GM12801 (cell line): Measurements from ENCODE around the gene PLA2G5.

Source experiments
- TF ChIP-seq, protein P1 (sequence below): IDR thresholded peaks from one replicate; pipeline ENCODE4 v1.5.1; 2011; ENCODE audit warnings: control low read depth; ENCODE audit not compliant: insufficient read length; ENCODE audit errors: extremely low read depth

PLA2G5 gene

DNA sequence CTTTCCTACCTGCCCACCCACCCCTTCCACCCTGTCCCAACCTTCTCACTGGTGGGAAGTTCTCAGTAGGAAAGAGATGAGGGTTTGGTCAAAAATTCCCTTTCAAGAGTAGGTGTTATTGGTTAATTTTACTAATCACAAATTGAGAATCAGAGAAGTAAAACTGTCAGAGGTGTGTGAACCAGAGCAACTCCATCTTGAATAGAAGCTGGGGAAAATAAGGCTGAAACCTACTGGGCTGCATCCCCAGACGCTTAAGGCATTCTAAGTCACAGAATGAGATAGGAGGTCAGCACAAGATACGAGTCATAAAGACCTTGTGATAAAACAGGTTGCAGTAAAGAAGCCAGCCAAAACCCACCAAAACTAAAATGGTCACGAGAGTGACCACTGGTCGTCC, 37.8 kb downstream of the PLA2G5 start:
- TF ChIP-seq, protein P1, sequence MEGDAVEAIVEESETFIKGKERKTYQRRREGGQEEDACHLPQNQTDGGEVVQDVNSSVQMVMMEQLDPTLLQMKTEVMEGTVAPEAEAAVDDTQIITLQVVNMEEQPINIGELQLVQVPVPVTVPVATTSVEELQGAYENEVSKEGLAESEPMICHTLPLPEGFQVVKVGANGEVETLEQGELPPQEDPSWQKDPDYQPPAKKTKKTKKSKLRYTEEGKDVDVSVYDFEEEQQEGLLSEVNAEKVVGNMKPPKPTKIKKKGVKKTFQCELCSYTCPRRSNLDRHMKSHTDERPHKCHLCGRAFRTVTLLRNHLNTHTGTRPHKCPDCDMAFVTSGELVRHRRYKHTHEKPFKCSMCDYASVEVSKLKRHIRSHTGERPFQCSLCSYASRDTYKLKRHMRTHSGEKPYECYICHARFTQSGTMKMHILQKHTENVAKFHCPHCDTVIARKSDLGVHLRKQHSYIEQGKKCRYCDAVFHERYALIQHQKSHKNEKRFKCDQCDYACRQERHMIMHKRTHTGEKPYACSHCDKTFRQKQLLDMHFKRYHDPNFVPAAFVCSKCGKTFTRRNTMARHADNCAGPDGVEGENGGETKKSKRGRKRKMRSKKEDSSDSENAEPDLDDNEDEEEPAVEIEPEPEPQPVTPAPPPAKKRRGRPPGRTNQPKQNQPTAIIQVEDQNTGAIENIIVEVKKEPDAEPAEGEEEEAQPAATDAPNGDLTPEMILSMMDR, result no peak

DNA sequence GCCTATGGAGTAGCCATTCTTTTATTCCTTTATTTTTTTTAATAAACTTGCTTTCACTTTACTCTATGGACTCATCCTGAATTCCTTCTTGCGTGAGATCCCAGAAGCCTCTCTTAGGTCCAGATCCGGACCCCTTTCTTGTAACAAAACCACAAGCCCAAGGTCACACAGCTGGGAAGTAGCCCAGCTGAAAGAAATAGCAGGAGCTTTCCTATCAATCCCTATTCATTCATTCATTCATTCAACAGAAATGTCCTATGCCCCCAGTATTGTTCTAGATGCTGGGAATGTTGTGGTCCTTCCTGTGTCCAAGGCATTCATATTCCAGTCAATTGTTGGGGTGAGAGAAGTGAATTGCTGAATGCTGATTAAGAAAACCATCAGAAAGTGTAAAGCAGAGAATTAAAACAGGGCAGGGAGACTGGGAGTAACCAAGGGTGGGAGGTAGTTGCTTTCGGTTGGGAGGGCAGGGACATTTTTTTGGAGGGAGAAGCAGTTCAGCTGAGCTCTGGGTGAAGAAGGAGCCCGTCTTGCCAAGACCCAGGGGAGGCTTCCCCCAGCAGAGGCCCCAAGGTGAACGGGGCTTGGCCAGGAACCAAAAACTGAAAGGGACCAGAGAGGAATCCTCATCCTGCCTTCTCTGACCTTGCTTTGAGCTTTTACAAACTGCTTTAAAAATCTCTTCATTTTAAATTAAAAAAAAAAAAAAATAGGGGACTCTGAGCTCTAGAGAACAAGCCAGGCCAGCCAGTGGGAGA, 38.6 kb downstream of the PLA2G5 start:
- TF ChIP-seq, protein P1, result no peak

DNA sequence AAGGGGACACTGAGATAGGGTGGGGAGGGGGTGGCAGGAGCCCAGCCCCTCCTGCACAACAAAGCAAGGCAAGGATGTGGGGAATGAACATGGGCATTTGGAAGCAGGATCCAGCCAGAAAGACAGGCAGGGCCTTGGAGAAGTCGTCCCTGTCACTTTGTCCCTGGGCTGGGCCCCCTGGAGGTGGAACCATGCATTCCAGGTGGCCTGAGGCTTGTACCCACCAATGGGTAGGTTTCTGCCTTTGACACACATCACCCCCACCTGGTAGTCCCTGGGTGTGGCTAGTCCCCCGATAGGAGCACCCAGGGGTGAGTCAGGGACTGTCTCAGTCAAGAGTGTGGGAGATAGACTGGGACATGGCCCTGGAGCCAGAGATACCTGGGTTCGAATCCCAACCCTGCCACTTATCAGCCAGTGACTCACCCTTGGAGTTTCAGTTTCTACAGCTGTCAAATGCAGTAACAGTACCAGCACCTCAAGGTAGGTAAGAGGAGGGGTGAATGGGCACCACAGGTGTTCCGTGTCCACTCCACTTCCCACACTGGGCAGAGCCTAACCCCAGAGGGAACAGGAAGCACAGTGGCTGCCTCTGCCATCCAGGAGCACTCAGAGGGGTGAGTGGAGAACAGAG, 39.3 kb downstream of the PLA2G5 start:
- TF ChIP-seq, protein P1, result no peak

DNA sequence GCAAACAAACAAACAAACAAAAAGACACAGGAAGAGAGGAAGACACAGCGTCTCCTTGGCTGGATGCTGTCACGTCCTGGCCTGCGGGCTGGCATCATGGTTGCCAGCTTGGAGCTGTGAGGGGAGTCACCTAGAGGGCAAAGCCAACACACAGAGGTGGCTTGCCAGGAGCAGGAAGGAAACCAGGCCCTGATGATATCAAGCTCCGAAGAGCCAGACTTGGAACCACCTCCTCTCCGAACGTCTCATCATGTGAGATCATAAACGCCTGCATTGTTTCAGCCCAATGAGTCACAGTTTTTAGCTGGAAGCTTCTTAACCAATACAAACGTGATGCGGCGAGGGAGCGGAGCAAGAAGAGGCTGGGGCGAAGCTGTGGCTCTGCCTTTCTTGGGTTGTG, 40.7 kb downstream of the PLA2G5 start:
- TF ChIP-seq, protein P1, result no peak

DNA sequence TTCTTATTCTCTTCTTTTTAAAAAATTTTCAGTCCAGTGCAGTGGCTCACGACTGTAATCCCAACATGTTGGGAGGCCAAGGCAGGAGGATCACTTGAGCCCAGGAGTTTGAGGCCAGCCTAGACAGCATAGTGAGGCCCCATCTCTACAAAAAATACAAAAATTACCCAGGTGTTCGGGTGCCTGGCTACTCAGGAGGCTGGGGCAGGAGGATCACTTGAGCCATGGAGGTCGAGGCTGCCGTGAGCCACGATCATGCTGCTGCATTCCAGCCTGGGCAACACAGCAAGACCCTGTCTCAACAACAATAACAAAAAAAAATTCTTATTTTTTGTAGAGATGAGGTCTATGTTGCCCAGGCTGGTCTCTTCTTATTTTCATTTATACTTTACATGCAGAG, 41.5 kb downstream of the PLA2G5 start:
- TF ChIP-seq, protein P1, result no peak

DNA sequence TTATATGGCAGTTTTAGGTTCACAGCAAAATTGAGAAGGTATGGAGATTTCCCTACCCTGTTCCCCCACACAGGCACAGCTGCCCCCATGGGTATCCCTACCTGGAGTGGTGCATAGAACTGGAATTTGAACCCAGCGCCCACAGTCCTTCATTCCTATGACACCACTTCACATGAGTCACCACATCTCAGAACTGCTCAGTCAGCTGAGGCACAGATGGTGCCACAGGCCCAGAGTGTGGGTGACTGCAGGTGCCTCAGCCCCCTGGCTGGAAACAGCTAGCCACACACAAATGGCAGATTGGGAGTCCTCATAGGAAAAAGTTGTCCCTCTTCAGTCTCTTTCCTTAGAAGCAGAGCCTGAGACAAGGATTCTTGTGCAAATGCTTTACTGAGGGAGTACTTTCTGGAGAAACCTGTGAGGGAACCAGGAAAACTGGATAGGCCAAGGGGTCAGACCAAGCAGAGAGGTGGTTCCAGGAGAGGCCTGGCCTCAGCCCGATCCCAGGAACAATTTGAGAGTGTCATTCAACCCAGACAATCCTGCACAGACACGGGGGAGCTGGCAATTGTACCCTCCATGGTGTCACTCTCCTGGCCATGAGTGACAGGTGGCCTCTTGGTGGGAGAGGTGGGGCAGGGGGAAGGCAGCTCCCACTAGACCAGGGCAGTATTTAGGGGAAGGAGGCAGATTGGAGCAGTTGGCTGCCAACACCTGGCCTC, 42.4 kb downstream of the PLA2G5 start:
- TF ChIP-seq, protein P1, result no peak

DNA sequence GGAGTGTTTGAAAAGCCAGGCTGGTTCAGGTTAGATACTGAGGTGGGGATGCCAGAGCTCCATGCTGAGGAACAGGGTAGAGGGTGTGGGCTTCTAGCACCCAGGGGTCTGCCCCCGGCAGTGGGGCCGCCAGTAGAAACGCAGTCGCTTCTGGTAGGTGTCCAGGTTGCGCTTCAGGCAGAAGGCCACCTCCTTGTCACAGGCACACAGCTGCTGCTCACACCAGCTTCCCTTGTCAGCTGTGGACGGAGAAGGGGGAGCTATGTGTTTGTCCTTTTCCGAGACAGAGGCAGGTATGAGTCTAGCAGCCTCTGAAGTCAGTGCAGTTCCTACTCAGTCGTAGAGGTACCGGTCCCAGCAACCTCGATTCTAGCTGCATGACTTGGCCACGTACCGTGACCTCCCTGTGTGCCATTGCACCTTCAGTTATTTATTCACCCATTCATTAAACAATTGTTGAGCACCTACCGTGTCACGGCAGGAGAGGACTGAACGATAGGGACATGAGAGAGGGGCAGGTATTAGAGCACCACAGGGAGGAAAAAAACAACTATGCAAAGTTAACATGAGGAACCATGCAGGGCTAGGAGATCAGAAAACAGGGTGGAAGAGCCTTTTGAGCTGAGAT, 44.1 kb downstream of the PLA2G5 start:
- TF ChIP-seq, protein P1, result no peak
